Fibroblast of peridontal ligament (primary cell): ENCODE data around the gene OR4C15.

Experiments
- DNase-seq: peaks from one replicate; pipeline ENCODE4 v3.0.0-alpha.2; 2010; ENCODE audit errors: extremely low read depth

Gene OR4C15

DNA sequence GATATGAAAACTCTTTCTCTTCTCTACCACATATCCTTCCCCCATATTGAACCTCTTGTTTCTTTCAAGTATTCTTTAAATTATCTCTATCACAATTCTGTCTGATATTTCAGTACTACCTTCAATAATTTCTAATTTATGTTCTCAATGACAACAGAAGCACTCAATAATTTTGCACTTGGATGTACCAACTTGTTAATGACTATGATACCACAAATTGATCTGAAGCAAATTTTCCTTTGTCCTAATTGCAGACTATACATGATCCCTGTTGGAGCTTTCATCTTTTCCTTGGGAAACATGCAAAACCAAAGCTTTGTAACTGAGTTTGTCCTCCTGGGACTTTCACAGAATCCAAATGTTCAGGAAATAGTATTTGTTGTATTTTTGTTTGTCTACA, at the start of gene OR4C15:
TSS of gene OR4C15 (plus strand) at position 301 of the 400 bp plus-strand sequence. CDS start at position 301, 0 bp downstream.
- no peak for DNase-seq

- DNase-seq = no peak
Observed at GRCh38 chr11:55571828-55572227, 17.6 kb downstream of the OR4C15 start, which contains the start of gene OR4C16. Gene OR4C16 (plus strand): TSS chr11:55572128. CDS start chr11:55572128, 0 bp downstream.

DNA sequence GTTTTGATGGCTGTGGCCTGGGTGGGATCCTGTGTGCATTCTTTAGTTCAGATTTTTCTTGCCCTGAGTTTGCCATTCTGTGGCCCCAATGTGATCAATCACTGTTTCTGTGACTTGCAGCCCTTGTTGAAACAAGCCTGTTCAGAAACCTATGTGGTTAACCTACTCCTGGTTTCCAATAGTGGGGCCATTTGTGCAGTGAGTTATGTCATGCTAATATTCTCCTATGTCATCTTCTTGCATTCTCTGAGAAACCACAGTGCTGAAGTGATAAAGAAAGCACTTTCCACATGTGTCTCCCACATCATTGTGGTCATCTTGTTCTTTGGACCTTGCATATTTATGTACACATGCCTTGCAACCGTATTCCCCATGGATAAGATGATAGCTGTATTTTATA, 18.3 kb downstream of the OR4C15 start:
- DNase-seq = no peak
